GM12878 (cell line): Measurements from ENCODE around the gene CKLF. TPM values are rescaled to one million over a fixed set of nuclear protein-coding genes. Genes with fewer than 3 reads are reported as not detected.

Source experiments
- CHD4 ChIP-seq: fragments of 200-600 bp; sonication (generic); IDR thresholded peaks from 2 replicates; pipeline ENCODE4 v1.6.1; 2016; ENCODE audit warnings: mild to moderate bottlenecking
- JUND ChIP-seq: IDR thresholded peaks from 2 replicates; pipeline ENCODE4 v1.6.1; 2012; ENCODE audit warnings: low read depth, mild to moderate bottlenecking, low read length, improper control_type of control experiment, moderate library complexity
- SPI1 ChIP-seq: IDR thresholded peaks from 2 replicates; pipeline ENCODE4 v1.6.1; 2011; ENCODE audit warnings: low read depth, mild to moderate bottlenecking, low read length, moderate library complexity, borderline replicate concordance; ENCODE audit not compliant: insufficient read depth
- TCF12 ChIP-seq: IDR thresholded peaks from 2 replicates; pipeline ENCODE4 v1.6.1; 2011; ENCODE audit warnings: low read depth, mild to moderate bottlenecking, low read length
- TCF3 ChIP-seq: IDR thresholded peaks from 2 replicates; pipeline ENCODE4 v1.6.1; 2012; ENCODE audit warnings: low read depth, mild to moderate bottlenecking, low read length, borderline replicate concordance; ENCODE audit not compliant: insufficient read depth
- polyA plus RNA-seq, 11 experiments: library from polyadenylated mRNA; depleted of rRNA in 4 of 11; unstranded in 6 of 11; stranded (reverse) in 5 of 11; fragments of >200 nt; fragmentation: Nextera tagmentation in 4 of 11; fragmentation: Illumina TruSeq in 1 of 11; extraction: Ambion mirVana in 4 of 11; extraction: Trizol in 1 of 11; gene quantifications; 1 replicate in 1 of 11; 2 replicates in 10 of 11; pipeline versions ENCODE4 v1.2.1 to v1.2.3, GENCODE V29; 2011 to 2016; ENCODE audit warnings: inconsistent platforms in 2 of 11, missing spikeins in 2 of 11, low read depth in 1 of 11
- total RNA-seq, 4 experiments: library from RNA; depleted of rRNA in 3 of 4; stranded (reverse); fragments of >200 nt in 3 of 4; fragmentation: Illumina TruSeq in 1 of 4; extraction: Trizol in 1 of 4; gene quantifications; 2 replicates each; pipeline versions ENCODE4 v1.2.1 to v1.2.3, GENCODE V29; 2013 to 2021
- TF ChIP-seq, protein P1 (sequence below): fragments of 450-650 bp; IDR thresholded peaks from 2 replicates; pipeline ENCODE4 v1.6.1; 2016; ENCODE audit warnings: mild to moderate bottlenecking
- TF ChIP-seq, protein P2 (sequence below): IDR thresholded peaks from 2 replicates; pipeline ENCODE4 v1.6.1; 2012; ENCODE audit warnings: low read depth, low read length, improper control_type of control experiment

CKLF gene
- total and polyA plus RNA-seq, 10 of the 15 experiments (the other 5 are each of a cell fraction or from before 2014, with no cell fraction given): 40.8 to 193 (median 109) TPM

DNA sequence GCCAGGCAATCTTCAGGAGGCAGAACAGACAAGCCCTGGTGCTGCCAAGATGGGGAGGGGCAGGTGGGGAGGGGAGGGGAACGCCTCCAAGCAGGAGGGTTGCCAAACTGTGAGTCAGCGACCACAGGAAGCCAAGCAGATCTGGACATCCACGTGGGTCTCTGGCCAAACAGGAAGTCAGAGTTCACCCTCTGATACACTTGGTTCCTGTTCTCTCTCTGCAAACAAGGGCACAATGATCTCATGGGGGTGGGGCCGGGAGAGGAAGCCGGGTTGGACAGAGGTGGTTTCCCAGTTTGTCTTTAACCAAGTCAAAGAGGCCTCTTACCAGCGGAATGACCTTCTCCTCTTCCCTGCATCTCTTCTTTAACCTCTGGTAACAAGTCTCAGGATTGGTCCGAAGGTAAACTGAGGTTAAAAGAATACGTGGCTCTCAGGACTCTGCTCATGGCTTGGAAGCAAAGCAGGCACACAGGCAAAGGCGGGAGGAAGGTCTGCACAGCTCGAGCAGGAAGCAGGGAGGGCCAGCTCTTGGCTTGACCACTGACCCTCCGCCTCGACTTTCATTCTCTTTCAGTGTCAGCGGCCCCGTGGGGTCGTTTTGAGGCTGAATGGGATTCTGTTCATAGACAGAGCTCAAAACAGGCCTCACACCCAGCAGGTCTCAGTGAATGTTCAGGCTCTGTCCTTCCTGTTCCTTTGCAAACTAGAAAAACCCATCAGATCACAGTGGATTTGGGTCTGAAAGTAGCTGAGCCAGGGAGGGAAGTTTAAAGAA, 35.4 kb upstream of the CKLF start (continued):
- TF ChIP-seq, protein P1, sequence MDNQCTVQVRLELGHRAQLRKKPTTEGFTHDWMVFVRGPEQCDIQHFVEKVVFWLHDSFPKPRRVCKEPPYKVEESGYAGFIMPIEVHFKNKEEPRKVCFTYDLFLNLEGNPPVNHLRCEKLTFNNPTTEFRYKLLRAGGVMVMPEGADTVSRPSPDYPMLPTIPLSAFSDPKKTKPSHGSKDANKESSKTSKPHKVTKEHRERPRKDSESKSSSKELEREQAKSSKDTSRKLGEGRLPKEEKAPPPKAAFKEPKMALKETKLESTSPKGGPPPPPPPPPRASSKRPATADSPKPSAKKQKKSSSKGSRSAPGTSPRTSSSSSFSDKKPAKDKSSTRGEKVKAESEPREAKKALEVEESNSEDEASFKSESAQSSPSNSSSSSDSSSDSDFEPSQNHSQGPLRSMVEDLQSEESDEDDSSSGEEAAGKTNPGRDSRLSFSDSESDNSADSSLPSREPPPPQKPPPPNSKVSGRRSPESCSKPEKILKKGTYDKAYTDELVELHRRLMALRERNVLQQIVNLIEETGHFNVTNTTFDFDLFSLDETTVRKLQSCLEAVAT: 0 out of 2 replicates have a peak, but pooled peaks have one; percentile 60
- TF ChIP-seq, protein P2, sequence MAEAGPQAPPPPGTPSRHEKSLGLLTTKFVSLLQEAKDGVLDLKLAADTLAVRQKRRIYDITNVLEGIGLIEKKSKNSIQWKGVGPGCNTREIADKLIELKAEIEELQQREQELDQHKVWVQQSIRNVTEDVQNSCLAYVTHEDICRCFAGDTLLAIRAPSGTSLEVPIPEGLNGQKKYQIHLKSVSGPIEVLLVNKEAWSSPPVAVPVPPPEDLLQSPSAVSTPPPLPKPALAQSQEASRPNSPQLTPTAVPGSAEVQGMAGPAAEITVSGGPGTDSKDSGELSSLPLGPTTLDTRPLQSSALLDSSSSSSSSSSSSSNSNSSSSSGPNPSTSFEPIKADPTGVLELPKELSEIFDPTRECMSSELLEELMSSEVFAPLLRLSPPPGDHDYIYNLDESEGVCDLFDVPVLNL: no peak
- TF ChIP-seq TCF12: peak; percentile 73; the same call in 1 of the 2 replicates
- TF ChIP-seq CHD4: no peak
- TF ChIP-seq JUND: peak; percentile 69; the same call in 1 of the 2 replicates
- 0 out of 2 replicates have a peak, but pooled peaks have one; percentile 61 for TF ChIP-seq TCF3
- peak; percentile 80; the same call in 1 of the 2 replicates for TF ChIP-seq SPI1
